Suppressor macrophage (primary cell): ENCODE data around the gene PRSS50.

Experiments used
- DNase-seq, 4 experiments: peaks; one replicate each; pipeline ENCODE4 v3.0.0-alpha.2; 2020 to 2022

PRSS50 gene

DNA sequence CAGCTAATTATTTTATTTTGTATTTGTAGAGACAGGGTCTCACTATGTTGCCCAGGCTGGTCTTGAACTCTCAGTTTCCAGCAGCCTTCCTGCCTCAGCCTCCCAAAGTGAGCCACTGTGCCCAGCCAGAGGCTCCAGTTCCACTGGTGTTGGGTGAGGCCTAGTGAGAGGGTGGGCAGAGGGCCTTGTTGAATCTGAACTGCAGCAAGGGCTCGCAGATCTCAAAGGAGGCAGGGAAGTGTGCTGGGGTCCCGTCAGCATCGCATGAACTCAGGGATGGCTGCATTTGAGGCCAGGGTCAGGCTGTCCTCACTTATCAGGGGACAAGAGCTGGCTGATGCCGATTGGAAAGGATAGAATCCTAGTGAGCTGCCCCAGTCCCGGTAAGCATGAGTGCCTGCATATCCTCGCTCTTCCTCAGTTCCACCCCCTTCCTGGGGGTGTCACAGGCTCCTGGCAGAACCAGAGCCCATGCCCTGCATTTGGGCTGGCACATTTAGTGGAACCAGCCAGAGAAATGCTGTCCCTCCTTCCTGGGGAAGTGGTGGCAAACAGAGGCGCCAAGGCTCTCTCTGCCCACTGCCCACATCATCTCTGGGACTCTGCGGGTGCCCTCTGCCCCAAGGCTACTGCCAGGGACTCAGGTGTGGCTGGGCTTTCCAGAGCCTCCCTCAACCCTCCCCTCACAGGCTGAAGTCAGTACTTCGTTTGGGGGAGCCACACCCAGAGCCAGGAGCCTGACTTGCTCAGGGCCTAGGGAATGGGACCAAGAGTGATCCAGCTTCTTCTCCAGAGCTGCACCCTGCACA is 48.3 kb downstream of the PRSS50 start:
- DNase-seq: no peak

- DNase-seq: no peak
These were observed 49.1 kb downstream of the PRSS50 start for GRCh38 chr3:46668591-46668990.

DNA sequence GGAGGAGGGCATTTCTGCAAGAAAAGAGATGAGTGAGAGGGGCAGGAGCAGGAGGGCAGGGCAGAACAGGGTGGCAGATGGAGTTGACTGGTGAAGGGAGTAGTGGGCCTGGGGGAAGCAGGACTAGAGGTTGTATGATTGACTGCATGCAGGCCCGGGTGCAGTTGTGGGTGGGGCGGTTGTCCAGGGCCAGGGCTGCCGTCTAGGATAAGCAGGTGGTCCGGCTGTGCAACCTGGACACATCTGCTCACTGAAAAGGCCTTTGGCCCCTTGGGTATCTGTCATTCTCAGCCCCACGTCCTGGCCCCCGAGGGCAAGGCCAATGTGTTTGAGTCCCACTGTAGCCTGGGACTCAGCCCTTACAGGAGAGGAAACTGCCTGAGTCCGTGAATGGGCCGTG is 49.6 kb downstream of the PRSS50 start:
- no peak for DNase-seq

DNA sequence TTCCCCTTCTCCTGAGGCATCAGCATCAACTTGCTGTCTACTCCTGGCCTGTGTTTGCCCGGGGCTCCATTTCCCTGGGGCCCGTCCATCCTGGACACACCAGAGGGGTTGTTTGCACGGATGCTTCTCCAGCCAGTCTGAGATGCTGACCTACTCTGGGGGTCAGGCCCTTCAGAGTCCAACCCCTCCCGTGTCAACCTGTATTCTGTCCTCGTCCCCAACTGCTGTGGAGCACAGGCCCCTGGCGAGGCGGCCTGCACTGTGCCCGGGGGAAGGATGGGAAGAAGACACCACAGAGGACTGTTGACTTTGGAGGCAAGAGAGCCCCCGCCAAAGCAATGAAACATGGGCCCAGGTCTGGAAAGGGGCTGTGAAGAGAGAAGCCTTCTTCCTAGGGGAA is 50.0 kb downstream of the PRSS50 start:
- no peak for DNase-seq

- DNase-seq: no peak
These were observed 50.5 kb downstream of the PRSS50 start for GRCh38 chr3:46667061-46667621.

- no peak for DNase-seq
These were observed 51.2 kb downstream of the PRSS50 start for GRCh38 chr3:46666453-46666845.

- DNase-seq: no peak
These were observed 51.8 kb downstream of the PRSS50 start for GRCh38 chr3:46665763-46666452.

GRCh38 chr3:46664971-46665762 is 52.5 kb downstream of the PRSS50 start:
- DNase-seq: no peak

DNA sequence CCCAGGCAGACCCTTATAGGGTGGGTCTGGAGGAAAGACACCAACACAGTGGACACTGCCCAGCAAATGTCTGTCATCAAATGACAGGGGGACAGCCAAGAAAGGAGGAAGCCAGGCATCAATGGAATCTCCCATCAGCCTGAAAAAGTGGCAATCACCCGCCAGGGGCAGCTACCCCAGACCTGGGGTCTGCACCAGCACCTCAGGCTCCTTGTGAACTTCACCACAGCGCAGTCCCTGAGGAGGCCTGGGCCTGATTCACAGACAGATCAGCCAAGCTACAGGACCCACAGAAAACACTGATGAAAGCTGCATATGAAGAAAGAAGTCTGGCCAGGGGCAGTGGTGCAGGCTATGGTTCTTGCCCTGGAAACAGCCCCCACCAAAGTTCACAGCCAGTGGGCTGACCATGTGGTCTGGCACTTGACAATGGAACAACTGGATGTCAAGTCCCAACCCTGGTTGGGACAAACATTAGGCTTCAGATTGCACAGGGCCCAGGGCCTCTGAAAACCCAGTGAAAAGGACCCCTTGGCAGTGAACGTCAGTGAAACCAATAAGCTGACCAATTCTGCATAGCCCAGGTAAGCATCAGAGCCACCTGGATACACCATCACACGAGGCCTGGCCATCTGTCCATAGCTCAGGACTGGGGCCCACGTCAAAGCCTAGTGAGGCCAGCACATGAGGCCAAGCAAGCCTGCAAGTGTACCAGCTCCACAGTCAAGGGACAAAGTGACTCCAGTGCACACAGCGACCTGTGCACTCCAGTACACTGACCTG is 53.3 kb downstream of the PRSS50 start:
- DNase-seq: no peak

DNA sequence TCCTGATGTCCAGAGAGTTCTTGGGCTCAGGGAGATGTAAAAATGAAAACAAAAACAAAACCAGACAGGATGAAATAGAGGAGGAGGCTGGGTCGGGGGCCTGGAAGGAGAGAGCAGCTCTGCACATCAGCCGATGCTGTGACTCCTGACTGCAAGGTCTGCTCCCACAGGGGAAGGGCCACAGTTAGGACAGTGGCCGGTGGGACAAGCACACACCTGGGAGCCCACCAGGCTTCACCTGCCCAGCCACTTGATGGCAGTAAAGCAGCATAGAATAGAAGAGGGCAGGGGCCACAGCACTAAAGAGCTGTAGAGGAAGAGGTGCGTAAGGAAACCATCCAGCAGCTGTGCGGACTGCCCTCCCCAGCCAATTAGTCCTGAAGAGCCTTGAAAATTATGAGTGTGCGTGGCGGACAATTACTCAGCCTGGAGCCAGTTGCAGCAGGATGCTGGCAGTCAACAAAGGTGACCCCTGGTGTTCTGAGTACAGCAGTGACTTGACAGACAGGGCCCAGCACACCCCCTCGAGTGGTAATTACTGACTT is 54.0 kb downstream of the PRSS50 start:
- DNase-seq: peak in 1 of 4 experiments; percentile 16

DNA sequence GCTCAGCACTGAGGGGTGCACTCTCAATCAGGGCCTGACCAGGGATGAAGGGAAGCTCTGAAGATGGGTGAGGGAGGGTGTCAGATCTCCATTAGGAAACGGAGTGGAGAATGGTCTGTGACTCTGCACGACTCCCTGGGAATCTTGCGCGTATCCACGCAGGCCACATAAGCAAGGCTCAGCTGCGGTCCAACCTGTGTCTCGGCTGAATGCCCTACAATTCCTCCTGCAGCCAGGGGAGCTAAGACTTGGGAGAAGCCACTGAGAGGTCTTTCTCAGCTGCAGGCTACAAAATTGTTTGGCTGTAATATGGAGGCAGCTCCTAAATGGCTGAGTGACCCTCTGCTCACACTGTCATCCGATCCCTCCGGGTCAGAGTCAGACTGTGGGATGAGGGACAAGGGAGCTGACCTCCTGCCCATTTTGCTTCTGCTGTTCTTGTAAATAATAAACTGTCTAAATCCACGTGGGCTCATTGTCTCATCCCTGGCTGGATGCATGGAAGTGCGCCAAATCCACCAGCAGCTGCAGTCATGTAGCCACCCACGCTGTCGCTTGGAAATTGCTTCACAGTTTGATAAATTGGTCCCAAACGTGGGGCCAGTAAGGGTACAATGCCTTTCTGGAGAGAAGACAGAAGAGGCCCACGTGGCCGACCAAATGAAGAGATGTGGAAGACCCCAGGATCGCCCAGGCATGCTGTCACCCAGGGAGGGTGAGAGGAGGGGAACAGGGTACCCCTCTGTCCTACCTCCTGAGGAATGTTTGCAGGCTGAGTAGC is 54.7 kb downstream of the PRSS50 start:
- no peak for DNase-seq
